HUES64 (cell line): ENCODE measurements around the gene DUSP28.
"Not testable (repeated sequence)": the region's sequence is repeated elsewhere in the genome, so short reads cannot be mapped to it uniquely, and the experiment has no call there.

Experiments used
- H3K27ac ChIP-seq: 2 replicates; pipeline ENCODE4 v1.7.0; 2013; ENCODE audit warnings: low read depth, low read length, inconsistent platforms
- H3K27me3 ChIP-seq: 2 replicates; pipeline ENCODE4 v1.6.1; 2013; ENCODE audit warnings: mild to moderate bottlenecking, low read length; ENCODE audit not compliant: insufficient read depth
- H3K36me3 ChIP-seq: 2 replicates; pipeline ENCODE4 v1.6.1; 2013; ENCODE audit warnings: mild to moderate bottlenecking, low read length; ENCODE audit not compliant: insufficient read depth
- H3K4me1 ChIP-seq: 2 replicates; pipeline ENCODE4 v1.6.1; 2013; ENCODE audit warnings: mild to moderate bottlenecking, low read length, moderate library complexity; ENCODE audit not compliant: insufficient read depth
- H3K4me3 ChIP-seq: 2 replicates; pipeline ENCODE4 v1.5.1; 2013; ENCODE audit warnings: mild to moderate bottlenecking, low read length, moderate library complexity
- H3K9ac ChIP-seq: 2 replicates; pipeline ENCODE4 v1.6.1; 2013; ENCODE audit warnings: mild to moderate bottlenecking, low read depth, low read length
- H3K9me3 ChIP-seq: 2 replicates; pipeline ENCODE4 v1.6.1; 2013; ENCODE audit warnings: low read depth, low read length; ENCODE audit not compliant: insufficient read depth
- WGBS: fragments of 150-250, 120-280 bp; methylation state at CpG from one replicate; pipeline ENCODE4 v1.1.7; 2013; ENCODE audit warnings: missing lambda C conversion rate; 5-methylcytosine and 5-hydroxymethylcytosine counted together

Gene DUSP28

DNA sequence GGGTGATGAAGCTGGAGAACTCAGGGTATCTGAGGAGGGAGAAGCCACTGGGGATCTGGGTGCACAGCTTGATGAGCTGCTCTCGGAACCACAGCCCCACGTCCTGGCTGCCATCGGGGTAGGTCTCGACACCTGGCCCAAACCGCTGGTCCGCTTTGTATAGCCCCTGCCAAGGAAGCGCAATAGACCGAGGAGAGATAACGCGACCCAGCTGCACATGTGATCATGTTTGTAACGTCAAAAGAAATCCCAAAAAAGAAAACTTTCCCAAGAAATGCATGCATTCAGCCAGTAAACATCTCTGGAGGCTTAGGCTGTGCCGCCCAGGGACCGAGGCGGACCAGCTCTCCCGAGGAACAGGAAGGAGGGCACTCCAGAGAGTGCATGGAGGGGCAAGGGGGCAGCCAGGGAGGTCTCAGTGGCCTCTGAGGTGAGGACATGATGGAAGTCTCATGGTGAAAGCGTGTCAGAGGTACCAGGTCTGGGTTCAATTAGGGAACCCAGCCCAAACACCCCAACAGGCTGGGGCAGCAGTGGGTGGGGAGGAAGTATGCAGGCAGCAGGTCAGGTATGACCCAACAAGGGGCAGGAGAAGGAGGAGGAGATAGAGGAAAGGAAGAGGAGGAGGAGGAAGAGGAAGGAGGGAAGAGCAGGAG lies 30.7 kb upstream of the DUSP28 start:
- no peaks in the 10 kb centered on the region for H3K27me3 ChIP-seq
- H3K27ac ChIP-seq: no peak overlapping the region
- H3K4me3 ChIP-seq: no peak overlapping the region
- H3K9me3 ChIP-seq: peaks cover 63% of the 10 kb centered on the region
- H3K36me3 ChIP-seq: peaks cover 4% of the 10 kb centered on the region; the same call in 1 of the 2 replicates
- WGBS: 97% methylated on average over 16 of the region's 16 CpGs
- H3K9ac ChIP-seq: no peak overlapping the region
- H3K4me1 ChIP-seq: no peaks in the 10 kb centered on the region

DNA sequence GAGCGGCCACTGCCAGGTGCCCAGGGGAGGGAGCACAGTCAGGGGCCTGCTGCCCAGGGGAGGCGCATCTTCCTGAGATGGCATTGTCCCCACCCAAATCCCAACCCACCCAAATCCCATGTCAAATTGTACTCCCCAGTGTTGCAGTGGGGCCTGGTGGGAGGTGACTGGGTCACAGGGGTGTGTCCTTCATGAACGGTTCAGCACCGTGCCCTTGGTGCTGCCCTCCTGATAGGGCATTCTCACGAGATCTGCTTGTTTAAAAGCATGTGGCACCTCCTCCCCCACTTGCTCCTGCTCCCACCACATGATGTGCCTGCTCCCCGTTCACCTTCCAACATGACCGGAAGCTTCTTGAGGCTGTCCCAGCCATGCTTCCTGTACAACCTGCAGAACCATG lies 30.0 kb upstream of the DUSP28 start:
- Histone ChIP-seq H3K27ac (no peak overlapping the region), H3K36me3 (peaks cover 4% of the 10 kb centered on the region; the same call in 1 of the 2 replicates), H3K9me3 (peaks cover 57% of the 10 kb centered on the region), H3K4me3 (no peak overlapping the region), H3K27me3 (no peaks in the 10 kb centered on the region), H3K4me1 (no peaks in the 10 kb centered on the region), H3K9ac (no peak overlapping the region)
- WGBS: 95% methylated on average over 7 of the region's 7 CpGs

- H3K4me3 ChIP-seq: no peak overlapping the region
- peaks cover 4% of the 10 kb centered on the region; the same call in 1 of the 2 replicates for H3K36me3 ChIP-seq
- no peak overlapping the region for H3K27ac ChIP-seq
- no peaks in the 10 kb centered on the region for H3K4me1 ChIP-seq
- 97% methylated on average over 4 of the region's 5 CpGs for WGBS
- H3K9ac ChIP-seq: no peak overlapping the region
- no peaks in the 10 kb centered on the region for H3K27me3 ChIP-seq
- peaks cover 48% of the 10 kb centered on the region for H3K9me3 ChIP-seq
Observed at GRCh38 chr2:240531038-240531437, 29.1 kb upstream of the DUSP28 start.

DNA sequence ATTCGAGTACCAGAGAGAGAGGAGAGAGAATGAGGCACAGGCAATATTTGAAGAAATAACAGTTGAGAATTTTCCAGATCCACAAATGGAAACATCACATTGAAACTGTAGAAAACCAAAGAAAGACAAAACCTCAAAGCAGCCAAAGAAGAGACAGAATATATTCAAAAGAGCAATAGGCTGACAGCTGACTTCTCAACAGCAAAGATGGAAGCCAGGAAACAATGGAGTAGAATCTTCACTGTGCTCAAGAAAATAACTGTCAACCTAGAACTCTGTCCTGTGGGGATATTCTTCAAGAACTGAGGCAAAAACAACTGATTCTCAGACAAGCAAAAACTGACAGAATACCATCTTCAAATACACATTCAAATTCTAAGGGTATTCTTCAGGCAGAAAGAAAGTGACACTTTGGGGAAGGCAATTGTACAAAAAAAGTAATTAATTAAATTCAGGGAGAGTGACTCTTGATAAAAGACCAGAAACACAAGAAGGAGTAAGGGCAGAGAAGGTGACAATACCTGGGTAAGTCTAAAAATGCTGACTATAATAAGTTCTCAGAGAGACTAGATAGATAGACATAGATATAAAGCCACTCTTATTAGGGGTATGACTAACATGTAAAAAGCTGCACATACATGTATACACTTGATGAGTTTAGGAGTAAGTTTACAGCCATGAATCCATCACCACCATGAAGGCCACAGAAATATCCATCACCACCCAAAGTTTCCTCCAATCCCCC lies 28.0 kb upstream of the DUSP28 start:
- WGBS: 91% methylated on average over 1 of the region's 1 CpG

DNA sequence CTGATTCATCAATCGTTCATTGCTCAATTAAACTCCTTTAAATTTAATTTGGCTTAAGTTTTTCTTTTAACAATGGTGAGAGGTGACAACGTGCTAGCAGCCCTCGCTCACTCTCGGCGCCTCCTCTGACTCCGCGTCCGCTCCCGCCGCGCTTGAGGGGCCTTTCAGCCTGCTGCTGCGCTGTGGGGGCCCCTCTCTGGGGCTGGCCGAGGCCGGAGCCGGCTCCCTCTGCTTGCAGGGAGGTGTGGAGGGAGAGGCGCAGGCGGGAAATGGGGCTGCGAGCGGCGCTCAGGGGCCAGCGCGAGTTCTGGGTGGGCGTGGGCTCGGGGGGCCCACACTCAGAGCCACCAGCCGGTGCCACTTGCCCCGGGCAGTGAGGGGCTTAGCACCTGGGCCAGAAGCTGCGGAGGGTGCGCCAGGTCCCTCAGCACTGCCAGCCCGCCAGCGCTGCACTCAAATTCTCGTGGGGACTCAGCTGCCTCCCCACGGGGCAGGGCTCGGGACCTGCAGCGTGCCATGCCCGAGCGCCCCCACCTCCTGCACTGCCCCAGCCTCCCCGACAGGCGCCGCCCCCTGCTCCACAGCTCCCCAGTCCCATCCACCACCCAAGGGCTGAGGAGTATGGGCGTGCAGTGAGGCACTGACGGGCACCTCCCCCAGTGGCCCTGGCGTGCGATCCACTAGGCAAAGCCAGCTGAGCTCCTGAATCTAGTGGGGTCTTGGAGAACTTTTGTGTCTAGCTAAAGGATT lies 22.0 kb upstream of the DUSP28 start:
- Histone ChIP-seq H3K4me1 (0 out of 2 replicates have a peak, but pooled peaks cover 4% of the 10 kb centered on the region), H3K27ac (no peak overlapping the region), H3K9me3 (peaks cover 11% of the 10 kb centered on the region; the same call in 1 of the 2 replicates), H3K9ac (no peak overlapping the region), H3K4me3 (no peak overlapping the region), H3K27me3 (no peaks in the 10 kb centered on the region), H3K36me3 (0 out of 2 replicates have a peak, but pooled peaks cover 3% of the 10 kb centered on the region)
- 96% methylated on average over 43 of the region's 43 CpGs for WGBS

More for the DNA sequence above, 28.0 kb upstream of the DUSP28 start:
- H3K27me3 ChIP-seq: no peaks in the 10 kb centered on the region
- peaks cover 40% of the 10 kb centered on the region for H3K9me3 ChIP-seq
- peaks cover 4% of the 10 kb centered on the region; the same call in 1 of the 2 replicates for H3K36me3 ChIP-seq
- no peak overlapping the region for H3K4me3 ChIP-seq
- no peak overlapping the region for H3K9ac ChIP-seq
- 0 out of 2 replicates have a peak, but pooled peaks cover 2% of the 10 kb centered on the region for H3K4me1 ChIP-seq
- H3K27ac ChIP-seq: no peak overlapping the region

DNA sequence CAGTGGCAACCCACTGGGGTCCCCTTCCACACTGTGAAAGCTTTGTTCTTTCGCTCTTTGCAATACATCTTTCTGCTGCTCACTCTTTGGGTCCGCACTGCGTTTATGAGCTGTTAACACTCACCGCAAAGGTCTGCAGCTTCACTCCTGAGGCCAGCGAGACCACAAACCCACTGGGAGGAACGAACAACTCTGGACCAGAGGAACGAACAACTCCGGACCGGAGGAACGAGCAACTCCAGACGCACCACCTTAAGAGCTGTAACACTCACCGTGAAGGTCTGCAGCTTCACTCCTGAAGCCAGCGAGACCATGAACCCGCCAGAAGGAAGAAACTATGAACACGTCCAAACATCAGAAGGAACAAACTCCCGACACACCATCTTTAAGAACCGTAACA lies 21.1 kb upstream of the DUSP28 start:
- H3K9me3 ChIP-seq: peaks cover 11% of the 10 kb centered on the region
- not testable (repeated sequence) for H3K4me3 ChIP-seq, H3K4me1 ChIP-seq, H3K27ac ChIP-seq, H3K36me3 ChIP-seq, H3K9ac ChIP-seq, H3K27me3 ChIP-seq
- 96% methylated on average over 17 of the region's 17 CpGs for WGBS

DNA sequence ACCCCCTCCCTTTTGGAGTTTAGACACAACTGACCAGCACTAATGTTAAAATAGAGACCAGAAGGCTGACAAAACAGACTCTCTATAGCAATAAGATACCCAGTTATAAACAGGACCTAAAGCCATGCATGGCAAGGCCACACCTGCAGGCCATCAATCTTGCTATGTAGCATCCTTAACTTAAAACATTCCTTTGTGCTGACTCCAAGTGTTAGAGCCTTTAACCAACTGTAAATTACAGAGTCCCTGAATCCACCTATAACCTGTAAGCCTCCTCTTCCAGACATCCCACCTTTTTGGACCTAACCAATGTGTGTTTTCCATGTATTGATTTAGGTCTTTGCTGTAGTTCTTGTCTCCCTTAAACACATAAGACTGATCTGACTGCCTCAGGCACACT lies 20.3 kb upstream of the DUSP28 start:
- Histone ChIP-seq H3K4me3 (no peak overlapping the region), H3K36me3 (peaks cover 5% of the 10 kb centered on the region; the same call in 1 of the 2 replicates), H3K4me1 (0 out of 2 replicates have a peak, but pooled peaks cover 4% of the 10 kb centered on the region), H3K27ac (no peak overlapping the region), H3K9me3 (peaks cover 13% of the 10 kb centered on the region), H3K27me3 (no peaks in the 10 kb centered on the region), H3K9ac (no peak overlapping the region)

DNA sequence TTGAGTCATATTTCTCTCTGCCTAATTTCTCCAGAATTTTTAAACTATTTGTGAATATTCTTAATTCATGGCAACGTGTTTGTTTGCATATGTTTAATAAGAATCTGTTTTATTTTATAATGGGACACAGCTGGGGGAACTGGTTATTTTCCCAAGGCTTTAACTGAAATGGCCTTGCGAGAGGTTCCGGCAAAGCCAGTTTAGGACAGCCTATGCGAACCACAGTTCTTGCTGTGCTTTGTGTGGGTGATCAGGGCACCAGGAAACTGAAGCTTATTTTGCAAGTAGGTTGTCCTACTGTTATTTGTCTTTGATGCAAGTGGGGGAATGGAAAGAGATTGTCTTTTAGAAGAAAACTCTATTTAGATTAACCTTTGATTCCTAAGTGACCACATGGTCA lies 8.9 kb upstream of the DUSP28 start:
- Histone ChIP-seq H3K9me3 (peaks cover 15% of the 10 kb centered on the region; the same call in 1 of the 2 replicates), H3K36me3 (peaks cover 15% of the 10 kb centered on the region; the same call in 1 of the 2 replicates), H3K27ac (no peak overlapping the region), H3K4me1 (no peaks in the 10 kb centered on the region), H3K4me3 (no peak overlapping the region), H3K27me3 (no peaks in the 10 kb centered on the region), H3K9ac (no peak overlapping the region)
- 96% methylated on average over 4 of the region's 4 CpGs for WGBS

GRCh38 chr2:240551811-240552210 lies 8.3 kb upstream of the DUSP28 start:
- no peaks in the 10 kb centered on the region for H3K4me1 ChIP-seq
- WGBS: 0% methylated on average over 1 of the region's 1 CpG
- H3K9ac ChIP-seq: no peak overlapping the region
- peaks cover 15% of the 10 kb centered on the region; the same call in 1 of the 2 replicates for H3K9me3 ChIP-seq
- no peak overlapping the region for H3K27ac ChIP-seq
- no peak overlapping the region for H3K4me3 ChIP-seq
- peaks cover 15% of the 10 kb centered on the region; the same call in 1 of the 2 replicates for H3K36me3 ChIP-seq
- H3K27me3 ChIP-seq: no peaks in the 10 kb centered on the region

- WGBS: 92% methylated on average over 7 of the region's 7 CpGs
- 0 out of 2 replicates have a peak, but pooled peaks cover 6% of the 10 kb centered on the region for H3K4me1 ChIP-seq
- H3K27ac ChIP-seq: no peak overlapping the region
- H3K36me3 ChIP-seq: peaks cover 15% of the 10 kb centered on the region; the same call in 1 of the 2 replicates
- peaks cover 15% of the 10 kb centered on the region; the same call in 1 of the 2 replicates for H3K9me3 ChIP-seq
- H3K9ac ChIP-seq: no peak overlapping the region
- H3K4me3 ChIP-seq: no peak overlapping the region
- H3K27me3 ChIP-seq: peaks cover 17% of the 10 kb centered on the region
Observed at GRCh38 chr2:240553956-240554480, 6.1 kb upstream of the DUSP28 start.
